ENCODE measurements around the gene ROPN1L.
"Not testable (repeated sequence)": the region's sequence is repeated elsewhere in the genome, so short reads cannot be mapped to it uniquely, and the experiment has no call there.

Gene ROPN1L

GRCh38 chr5:10503321-10503720 lies 61.6 kb downstream of the ROPN1L start:
- no peak for DNase-seq

GRCh38 chr5:10503997-10504793 lies 62.5 kb downstream of the ROPN1L start:
- no peak for DNase-seq

GRCh38 chr5:10505517-10506095 lies 63.9 kb downstream of the ROPN1L start:
- DNase-seq = no peak

GRCh38 chr5:10506535-10506934 lies 64.9 kb downstream of the ROPN1L start:
- DNase-seq = no peak

GRCh38 chr5:10507575-10508096 lies 66.0 kb downstream of the ROPN1L start:
- no peak for DNase-seq

- no peak for DNase-seq
These were observed 67.9 kb downstream of the ROPN1L start for GRCh38 chr5:10509575-10509974.

- no peak for DNase-seq
These were observed 70.3 kb downstream of the ROPN1L start for GRCh38 chr5:10511741-10512640.

GRCh38 chr5:10513501-10514442 lies 72.1 kb downstream of the ROPN1L start:
- DNase-seq = no peak

- not testable (repeated sequence) for DNase-seq
These were observed 72.9 kb downstream of the ROPN1L start for GRCh38 chr5:10514572-10514971.
